Gastroesophageal sphincter (tissue), 3 donors: ENCODE results near the gene PSMD14.

ENCODE experiments used
- CTCF ChIP-seq, 4 experiments: fragments of 200-600 bp in 2 of 4; fragments of 450-650 bp in 2 of 4; sonication (generic) in 1 of 4; IDR thresholded peaks; one replicate each; pipeline ENCODE4 v1.5.1; 2017 to 2019; ENCODE audit warnings: antibody characterized with exemption in 4 of 4, mild to moderate bottlenecking in 2 of 4, moderate library complexity in 2 of 4
- POLR2A ChIP-seq, 2 donors: fragments of 450-650 bp; IDR thresholded peaks; one replicate each; pipeline ENCODE4 v1.6.1; 2017; ENCODE audit warnings: antibody characterized with exemption in 2 of 2, mild to moderate bottlenecking in 2 of 2, moderate library complexity in 1 of 2

- no peak for TF ChIP-seq CTCF (IDR thresholded peaks at IDR 0.05)
- TF ChIP-seq POLR2A (IDR thresholded peaks at IDR 0.05), result no peak
These were observed 125.9 kb downstream of the PSMD14 start for GRCh38 chr2:161434118-161434517.
